ENCODE results near the gene OR7G3.
A peak's percentile ranks its signal among the peaks of the same experiment; 100 is the strongest.

The OR7G3 gene

DNA sequence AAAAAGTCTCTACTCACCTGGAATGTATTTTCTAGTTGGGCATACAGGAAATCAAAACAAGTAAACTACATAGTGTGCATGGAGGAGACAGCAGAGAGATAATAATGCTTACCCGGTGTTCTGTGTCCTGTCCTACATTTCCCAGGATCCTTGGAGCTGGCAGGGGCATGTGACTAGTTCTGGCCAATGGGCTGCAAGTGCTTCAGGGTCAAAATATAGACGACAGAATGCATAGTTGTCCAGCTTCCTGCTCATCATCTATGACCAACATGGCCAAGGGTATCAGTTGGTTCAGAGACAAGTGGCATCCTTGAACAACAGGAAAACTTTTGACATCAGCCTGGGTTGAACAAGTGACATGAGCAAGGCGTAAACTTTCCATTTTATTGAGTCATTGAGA is 21.9 kb upstream of the OR7G3 start:
- Histone ChIP-seq H3K4me1 (ENCODE audit: control insufficient read depth, insufficient read depth, low read length) (no peaks in the 10 kb centered on the region), H3K27me3 (ENCODE audit: control insufficient read depth, insufficient read depth, low read length) (no peaks in the 10 kb centered on the region), H3K9me3 (ENCODE audit: control insufficient read depth, insufficient read depth, low read length) (peaks cover 10% of the 10 kb centered on the region), H3K36me3 (ENCODE audit: control insufficient read depth, insufficient read depth, low read length) (peaks cover 7% of the 10 kb centered on the region), H3K4me3 (ENCODE audit: low read depth, low read length) (no peak overlapping the region), H3K9ac (ENCODE audit: low read depth, low read length) (no peak overlapping the region)

DNA sequence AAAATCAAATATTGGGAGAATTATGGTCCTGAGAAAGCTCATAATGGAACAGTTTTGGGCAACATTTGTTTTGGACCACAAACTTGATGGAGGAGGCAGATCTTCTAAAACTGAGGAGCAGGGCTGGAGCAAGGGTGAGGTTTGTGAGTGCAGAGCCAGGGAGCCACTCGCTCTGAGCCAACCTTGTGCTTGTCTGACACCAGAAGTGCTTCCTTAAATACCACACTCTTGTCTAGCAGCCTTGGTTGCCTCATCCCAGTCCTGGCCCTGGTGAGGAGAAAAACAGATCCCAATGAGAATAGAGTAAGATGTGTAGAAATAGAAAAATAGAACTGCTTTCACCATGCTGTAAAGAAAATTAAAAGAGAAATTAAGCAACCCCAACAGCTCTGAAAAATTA is 20.1 kb upstream of the OR7G3 start:
- Histone ChIP-seq H3K36me3 (ENCODE audit: control insufficient read depth, insufficient read depth, low read length) (peaks cover 7% of the 10 kb centered on the region), H3K4me3 (ENCODE audit: low read depth, low read length) (no peak overlapping the region), H3K4me1 (ENCODE audit: control insufficient read depth, insufficient read depth, low read length) (no peaks in the 10 kb centered on the region), H3K9ac (ENCODE audit: low read depth, low read length) (no peak overlapping the region), H3K9me3 (ENCODE audit: control insufficient read depth, insufficient read depth, low read length) (peaks cover 6% of the 10 kb centered on the region), H3K27me3 (ENCODE audit: control insufficient read depth, insufficient read depth, low read length) (no peaks in the 10 kb centered on the region)

DNA sequence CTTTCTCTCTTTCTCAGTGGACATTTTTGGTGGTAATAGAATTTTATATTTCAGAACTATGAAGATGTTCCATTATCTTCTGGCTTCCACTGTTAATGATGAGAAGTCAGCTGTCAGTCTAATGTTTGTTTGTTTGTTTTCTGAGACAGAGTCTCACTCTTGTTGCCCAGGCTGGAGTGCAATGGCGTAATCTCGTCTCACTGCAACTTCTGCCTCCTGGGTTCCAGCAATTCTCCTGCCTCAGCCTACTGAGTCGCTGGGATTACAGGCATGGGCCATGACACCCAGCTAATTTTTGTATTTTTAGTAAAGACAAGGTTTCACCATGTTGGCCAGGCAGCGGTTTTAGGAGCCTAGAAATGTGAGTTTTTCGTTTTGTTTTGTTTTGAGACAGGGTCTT is 18.2 kb upstream of the OR7G3 start:
- H3K36me3 ChIP-seq (ENCODE audit: control insufficient read depth, insufficient read depth, low read length): peaks cover 7% of the 10 kb centered on the region
- no peak overlapping the region for H3K9ac ChIP-seq (ENCODE audit: low read depth, low read length)
- no peaks in the 10 kb centered on the region for H3K27me3 ChIP-seq (ENCODE audit: control insufficient read depth, insufficient read depth, low read length)
- no peaks in the 10 kb centered on the region for H3K4me1 ChIP-seq (ENCODE audit: control insufficient read depth, insufficient read depth, low read length)
- H3K4me3 ChIP-seq (ENCODE audit: low read depth, low read length): no peak overlapping the region
- peaks cover 3% of the 10 kb centered on the region for H3K9me3 ChIP-seq (ENCODE audit: control insufficient read depth, insufficient read depth, low read length)

DNA sequence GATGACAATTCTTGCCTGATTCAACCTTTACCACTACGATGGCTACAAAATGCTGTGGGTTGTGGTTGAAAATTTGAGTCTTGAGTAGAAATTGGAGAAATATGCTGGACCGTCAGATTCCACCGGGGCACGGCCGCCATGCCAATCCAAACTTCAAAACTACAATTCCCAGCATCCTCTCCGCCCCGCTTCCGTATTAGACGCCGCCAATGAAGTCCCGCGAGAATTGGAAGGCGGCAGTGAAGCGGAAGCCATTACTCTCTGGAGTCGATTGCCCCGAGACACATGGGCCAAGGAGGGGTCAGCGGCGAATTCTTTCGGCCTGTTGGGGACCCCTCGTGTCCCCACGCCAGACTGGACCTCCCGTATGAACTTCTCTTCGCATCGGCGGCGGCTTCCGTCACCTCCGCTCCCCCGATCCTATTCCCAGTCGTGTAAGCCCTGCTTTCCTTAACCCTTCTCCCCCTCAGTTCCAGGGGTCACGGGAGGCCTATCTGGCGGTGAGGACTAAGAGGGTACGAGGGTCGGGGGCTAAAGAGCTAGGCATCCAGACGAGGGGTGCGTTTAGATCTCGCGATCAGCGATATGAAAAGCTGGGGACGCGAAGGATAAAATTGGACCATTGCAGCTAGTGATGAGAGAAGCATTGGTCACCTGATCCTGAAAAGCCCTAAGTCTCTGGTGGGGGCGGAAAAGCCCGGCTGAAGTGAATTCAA is 13.6 kb upstream of the OR7G3 start, which contains the start of gene ZNF317:
Gene ZNF317 (plus strand): TSS at position 239 of the 716 bp plus-strand sequence. CDS start 15,620 bp downstream, outside the sequence.
- no peaks in the 10 kb centered on the region for H3K27me3 ChIP-seq (ENCODE audit: control insufficient read depth, insufficient read depth, low read length)
- H3K4me1 ChIP-seq (ENCODE audit: control insufficient read depth, insufficient read depth, low read length): no peaks in the 10 kb centered on the region
- peak within 1 kb of the TSS; percentile 88 for H3K9ac ChIP-seq (ENCODE audit: low read depth, low read length)
- peaks cover 3% of the 10 kb centered on the region for H3K9me3 ChIP-seq (ENCODE audit: control insufficient read depth, insufficient read depth, low read length)
- H3K4me3 ChIP-seq (ENCODE audit: low read depth, low read length): peak within 1 kb of the TSS; percentile 96
- H3K36me3 ChIP-seq (ENCODE audit: control insufficient read depth, insufficient read depth, low read length): peaks cover 2% of the 10 kb centered on the region

DNA sequence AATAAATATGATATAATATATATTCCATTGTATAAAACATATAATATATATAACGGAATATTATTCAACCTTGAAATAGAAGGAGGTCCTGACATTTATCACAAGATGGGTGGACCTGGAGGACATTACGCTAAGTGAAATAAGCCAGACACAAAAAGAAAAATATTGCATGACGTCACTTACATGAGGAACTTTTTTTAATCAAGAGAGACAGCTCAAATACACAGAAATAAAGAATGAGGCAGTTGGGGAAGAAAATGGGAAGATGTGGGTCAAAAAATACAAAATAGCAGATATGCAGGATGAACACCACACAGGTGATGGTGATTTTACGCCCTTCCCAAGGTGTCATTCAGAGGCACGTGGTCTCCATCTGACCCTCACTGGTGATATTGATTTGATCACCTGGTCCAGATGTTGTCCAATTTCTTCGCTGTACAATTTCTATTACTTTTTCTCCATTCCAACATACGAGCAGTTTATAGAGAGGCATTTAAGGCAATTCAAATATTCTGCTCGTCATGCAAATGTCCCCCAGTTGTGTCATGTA is 12.9 kb upstream of the OR7G3 start:
- H3K36me3 ChIP-seq (ENCODE audit: control insufficient read depth, insufficient read depth, low read length): no peaks in the 10 kb centered on the region
- H3K27me3 ChIP-seq (ENCODE audit: control insufficient read depth, insufficient read depth, low read length): no peaks in the 10 kb centered on the region
- no peaks in the 10 kb centered on the region for H3K9me3 ChIP-seq (ENCODE audit: control insufficient read depth, insufficient read depth, low read length)
- peak overlapping the region; percentile 96 for H3K4me3 ChIP-seq (ENCODE audit: low read depth, low read length)
- H3K9ac ChIP-seq (ENCODE audit: low read depth, low read length): peak overlapping the region; percentile 88
- H3K4me1 ChIP-seq (ENCODE audit: control insufficient read depth, insufficient read depth, low read length): no peaks in the 10 kb centered on the region

DNA sequence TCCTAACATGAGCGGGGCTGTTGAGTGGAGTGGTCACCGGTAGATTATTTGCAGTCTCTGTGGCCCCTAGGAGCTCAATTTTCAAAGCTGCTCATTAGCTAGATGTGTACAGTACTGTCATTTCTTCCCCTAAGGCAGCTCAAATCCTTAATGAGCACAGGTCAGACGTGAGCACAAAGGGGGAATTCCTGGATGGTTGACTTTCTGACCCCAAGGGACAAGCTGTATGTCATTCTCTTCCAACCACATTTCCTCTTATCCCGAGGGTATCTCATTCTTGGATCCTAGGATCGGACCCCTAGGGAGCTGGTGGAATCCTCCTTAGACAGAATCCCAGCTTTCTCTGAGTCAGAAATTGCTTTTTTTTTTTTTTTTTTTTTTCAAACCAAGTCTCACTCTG is 5.7 kb upstream of the OR7G3 start:
- Histone ChIP-seq H3K9ac (ENCODE audit: low read depth, low read length) (no peak overlapping the region), H3K4me3 (ENCODE audit: low read depth, low read length) (no peak overlapping the region), H3K4me1 (ENCODE audit: control insufficient read depth, insufficient read depth, low read length) (no peaks in the 10 kb centered on the region), H3K36me3 (ENCODE audit: control insufficient read depth, insufficient read depth, low read length) (no peaks in the 10 kb centered on the region), H3K27me3 (ENCODE audit: control insufficient read depth, insufficient read depth, low read length) (no peaks in the 10 kb centered on the region), H3K9me3 (ENCODE audit: control insufficient read depth, insufficient read depth, low read length) (no peaks in the 10 kb centered on the region)

DNA sequence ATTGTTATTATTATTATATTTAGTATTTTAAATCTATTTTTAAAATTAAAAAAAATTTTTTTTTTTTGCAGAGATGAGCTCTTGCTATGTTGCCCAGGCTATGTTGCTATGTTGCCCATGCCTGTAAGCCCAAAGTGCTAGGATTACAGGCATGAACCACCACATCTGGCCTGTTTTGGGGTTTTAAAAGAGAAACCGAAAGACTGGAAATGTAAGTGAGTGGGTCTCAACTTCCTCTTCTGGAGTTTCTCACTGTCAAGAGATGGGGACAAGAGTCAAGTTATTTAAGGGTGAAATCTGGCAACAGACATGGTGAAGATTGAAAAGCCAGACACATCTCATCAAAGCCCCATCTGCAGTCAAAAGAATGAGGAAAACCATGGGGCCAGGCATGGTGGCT is 4.2 kb upstream of the OR7G3 start:
- no peaks in the 10 kb centered on the region for H3K9me3 ChIP-seq (ENCODE audit: control insufficient read depth, insufficient read depth, low read length)
- H3K4me1 ChIP-seq (ENCODE audit: control insufficient read depth, insufficient read depth, low read length): no peaks in the 10 kb centered on the region
- no peaks in the 10 kb centered on the region for H3K36me3 ChIP-seq (ENCODE audit: control insufficient read depth, insufficient read depth, low read length)
- no peak overlapping the region for H3K9ac ChIP-seq (ENCODE audit: low read depth, low read length)
- H3K4me3 ChIP-seq (ENCODE audit: low read depth, low read length): no peak overlapping the region
- no peaks in the 10 kb centered on the region for H3K27me3 ChIP-seq (ENCODE audit: control insufficient read depth, insufficient read depth, low read length)

DNA sequence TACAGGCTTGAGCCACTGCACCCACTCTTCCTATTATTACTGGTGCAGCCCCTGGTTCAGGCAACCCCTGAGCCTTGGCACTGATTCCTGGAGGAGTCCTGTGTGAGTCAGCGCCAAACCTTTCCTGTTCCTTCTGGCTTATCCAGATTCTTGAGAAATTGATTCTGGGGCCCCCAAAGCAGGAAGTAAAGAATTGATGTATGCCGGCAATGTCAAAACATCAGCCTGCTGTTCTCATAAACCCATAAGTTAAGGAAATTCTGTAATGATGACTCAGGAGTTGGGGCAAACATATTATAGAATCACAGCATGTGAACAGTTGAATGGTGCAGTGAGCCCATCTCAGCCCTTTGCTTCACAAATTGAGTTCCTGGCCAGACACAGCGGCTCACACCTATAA is 1.4 kb upstream of the OR7G3 start:
- H3K9me3 ChIP-seq (ENCODE audit: control insufficient read depth, insufficient read depth, low read length): no peaks in the 10 kb centered on the region
- no peak overlapping the region for H3K4me3 ChIP-seq (ENCODE audit: low read depth, low read length)
- no peak overlapping the region for H3K9ac ChIP-seq (ENCODE audit: low read depth, low read length)
- H3K4me1 ChIP-seq (ENCODE audit: control insufficient read depth, insufficient read depth, low read length): no peaks in the 10 kb centered on the region
- no peaks in the 10 kb centered on the region for H3K36me3 ChIP-seq (ENCODE audit: control insufficient read depth, insufficient read depth, low read length)
- no peaks in the 10 kb centered on the region for H3K27me3 ChIP-seq (ENCODE audit: control insufficient read depth, insufficient read depth, low read length)

DNA sequence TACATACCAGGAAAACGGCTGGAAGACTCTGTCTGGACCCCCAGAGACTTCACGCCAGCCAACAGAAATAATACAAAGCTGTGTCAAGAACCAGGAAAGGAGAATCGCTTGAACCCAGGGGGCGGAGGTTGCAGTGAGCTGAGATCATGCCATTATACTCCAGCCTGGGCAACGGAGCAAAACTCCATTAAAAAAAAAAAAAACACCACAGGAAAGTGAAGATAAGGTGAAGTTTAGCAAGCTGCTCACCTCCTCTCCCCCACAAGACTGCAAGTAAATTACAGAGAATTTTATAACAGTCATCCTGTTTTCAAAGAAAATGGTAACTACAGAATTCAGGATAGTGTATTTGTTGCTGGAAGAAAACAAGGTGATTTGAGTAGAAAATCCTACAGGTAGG is 10.2 kb downstream of the OR7G3 start:
- Histone ChIP-seq H3K9ac (ENCODE audit: low read depth, low read length) (no peak overlapping the region), H3K36me3 (ENCODE audit: control insufficient read depth, insufficient read depth, low read length) (no peaks in the 10 kb centered on the region), H3K4me1 (ENCODE audit: control insufficient read depth, insufficient read depth, low read length) (no peaks in the 10 kb centered on the region), H3K4me3 (ENCODE audit: low read depth, low read length) (no peak overlapping the region), H3K27me3 (ENCODE audit: control insufficient read depth, insufficient read depth, low read length) (no peaks in the 10 kb centered on the region), H3K9me3 (ENCODE audit: control insufficient read depth, insufficient read depth, low read length) (peaks cover 7% of the 10 kb centered on the region)

DNA sequence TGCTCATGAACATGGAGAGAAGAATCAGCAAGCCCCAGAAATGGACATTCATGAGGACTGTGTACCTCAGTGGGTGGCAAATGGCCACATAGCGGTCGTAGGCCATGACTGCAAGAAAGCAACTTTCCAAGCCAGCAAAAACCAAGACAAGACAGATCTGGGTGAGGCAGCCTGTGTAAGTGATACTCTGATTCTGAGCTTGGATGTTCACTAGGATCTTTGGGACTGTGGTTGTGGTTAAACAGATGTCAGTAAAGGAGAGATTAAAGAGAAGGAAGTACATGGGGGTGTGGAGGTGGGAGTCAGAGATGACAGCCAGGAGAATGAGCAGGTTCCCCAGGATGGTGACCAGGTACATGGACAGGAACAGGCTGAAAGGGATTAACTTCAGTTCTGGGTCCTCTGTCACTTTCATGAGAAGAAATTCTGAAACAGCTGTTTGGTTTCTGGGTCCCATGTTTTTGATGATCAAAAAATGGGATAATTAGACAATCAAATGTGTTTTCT is 11.4 kb downstream of the OR7G3 start, which contains the start of gene OR7G1:
Gene OR7G1 (minus strand): TSS at position 457 of the 507 bp plus-strand sequence. CDS start 0 bp downstream, at position 457.
- H3K4me3 ChIP-seq (ENCODE audit: low read depth, low read length): no peak within 1 kb of the TSS
- no peaks in the 10 kb centered on the region for H3K27me3 ChIP-seq (ENCODE audit: control insufficient read depth, insufficient read depth, low read length)
- no peak within 1 kb of the TSS for H3K9ac ChIP-seq (ENCODE audit: low read depth, low read length)

DNA sequence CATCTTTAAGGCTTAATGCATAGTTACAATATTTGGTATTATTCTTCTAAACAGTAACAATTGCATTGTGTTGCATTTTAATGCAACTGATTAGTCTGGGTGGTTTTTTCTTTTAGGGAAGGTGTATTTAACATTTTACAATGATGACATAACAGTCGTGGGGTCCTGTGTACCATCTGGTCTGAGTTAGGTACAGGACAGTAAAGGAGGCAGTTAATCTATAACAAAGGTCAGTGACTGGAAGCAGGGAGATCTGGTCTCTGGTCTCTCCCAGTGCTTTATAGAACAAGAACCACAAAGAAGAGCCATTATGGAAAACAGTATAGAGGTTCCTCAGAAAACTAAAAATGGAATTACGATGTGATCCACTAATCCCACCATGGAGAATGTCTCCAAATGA is 16.8 kb downstream of the OR7G3 start:
- H3K27me3 ChIP-seq (ENCODE audit: control insufficient read depth, insufficient read depth, low read length): no peaks in the 10 kb centered on the region
- no peaks in the 10 kb centered on the region for H3K4me1 ChIP-seq (ENCODE audit: control insufficient read depth, insufficient read depth, low read length)
- H3K36me3 ChIP-seq (ENCODE audit: control insufficient read depth, insufficient read depth, low read length): no peaks in the 10 kb centered on the region
- H3K4me3 ChIP-seq (ENCODE audit: low read depth, low read length): no peak overlapping the region
- peaks cover 4% of the 10 kb centered on the region for H3K9me3 ChIP-seq (ENCODE audit: control insufficient read depth, insufficient read depth, low read length)
- H3K9ac ChIP-seq (ENCODE audit: low read depth, low read length): no peak overlapping the region

More for the DNA sequence above, 11.4 kb downstream of the OR7G3 start, which contains the start of gene OR7G1:
- Histone ChIP-seq H3K4me1 (ENCODE audit: control insufficient read depth, insufficient read depth, low read length) (no peaks in the 10 kb centered on the region), H3K36me3 (ENCODE audit: control insufficient read depth, insufficient read depth, low read length) (no peaks in the 10 kb centered on the region), H3K9me3 (ENCODE audit: control insufficient read depth, insufficient read depth, low read length) (peaks cover 3% of the 10 kb centered on the region)

DNA sequence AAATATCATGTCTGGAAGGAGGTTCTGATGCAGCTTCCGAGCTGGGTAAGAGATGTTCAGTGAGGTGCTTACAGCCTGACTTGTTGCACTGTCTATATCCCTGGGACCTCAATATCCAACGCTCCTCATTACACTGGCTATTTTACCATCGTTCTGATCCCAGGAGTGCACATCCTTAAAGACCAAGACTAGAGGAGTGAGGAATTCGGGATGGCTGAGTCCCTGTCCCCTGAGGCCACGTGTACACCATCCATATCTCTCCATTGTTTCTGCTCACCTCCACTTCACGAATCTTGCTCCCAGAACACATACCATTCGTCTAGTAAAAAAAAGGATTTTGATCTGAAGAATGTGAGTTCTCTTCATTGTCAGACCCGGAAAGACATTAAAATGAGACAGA is 19.4 kb downstream of the OR7G3 start, which contains the start of gene OR7G2:
Gene OR7G2 (minus strand): TSS at position 101 of the 400 bp plus-strand sequence. CDS start 4,232 bp downstream, outside the sequence.
- no peak within 1 kb of the TSS for H3K9ac ChIP-seq (ENCODE audit: low read depth, low read length)
- H3K27me3 ChIP-seq (ENCODE audit: control insufficient read depth, insufficient read depth, low read length): no peaks in the 10 kb centered on the region
- no peaks in the 10 kb centered on the region for H3K36me3 ChIP-seq (ENCODE audit: control insufficient read depth, insufficient read depth, low read length)
- H3K4me1 ChIP-seq (ENCODE audit: control insufficient read depth, insufficient read depth, low read length): no peaks in the 10 kb centered on the region
- peaks cover 3% of the 10 kb centered on the region for H3K9me3 ChIP-seq (ENCODE audit: control insufficient read depth, insufficient read depth, low read length)
- no peak within 1 kb of the TSS for H3K4me3 ChIP-seq (ENCODE audit: low read depth, low read length)
